HepG2 (cell line): ENCODE results near the gene SLC22A23. TPM values are rescaled to one million over a fixed set of nuclear protein-coding genes. Genes with fewer than 3 reads are reported as not detected.

Source experiments
- ATF6 ChIP-seq: sonication (generic); formaldehyde crosslinking; conservative IDR thresholded peaks from 2 replicates; pipeline ENCODE4 v1.4.0; 2020; ENCODE audit warnings: missing genetic modification reagents
- BCL3 ChIP-seq: sonication (generic); formaldehyde crosslinking; IDR thresholded peaks from 2 replicates; pipeline ENCODE4 v1.5.1; 2020; ENCODE audit warnings: mild to moderate bottlenecking, missing genetic modification reagents, moderate library complexity
- DPF2 ChIP-seq: sonication (generic); formaldehyde crosslinking; IDR thresholded peaks from 2 replicates; pipeline ENCODE4 v1.4.0; 2020; ENCODE audit warnings: mild to moderate bottlenecking, low read depth, missing genetic modification reagents, borderline replicate concordance
- FOXM1 ChIP-seq: sonication (generic); formaldehyde crosslinking; IDR thresholded peaks from 2 replicates; pipeline ENCODE4 v1.5.0; 2020; ENCODE audit warnings: missing genetic modification reagents
- FOXP4 ChIP-seq: sonication (generic); formaldehyde crosslinking; IDR thresholded peaks from 2 replicates; pipeline ENCODE4 v1.4.0; 2020; ENCODE audit warnings: missing genetic modification reagents
- HINFP ChIP-seq: sonication (generic); formaldehyde crosslinking; IDR thresholded peaks from 2 replicates; pipeline ENCODE4 v1.4.0; 2020; ENCODE audit warnings: low read depth, mild to moderate bottlenecking, missing genetic modification reagents
- HOXA9 ChIP-seq: sonication (generic); formaldehyde crosslinking; IDR thresholded peaks from 2 replicates; pipeline ENCODE4 v1.8.1; 2022; ENCODE audit warnings: missing genetic modification reagents, mild to moderate bottlenecking, moderate library complexity, borderline replicate concordance
- KLF9 ChIP-seq: IDR thresholded peaks from 2 replicates; pipeline ENCODE4 v1.6.1; 2016; ENCODE audit warnings: low read depth
- MAFG ChIP-seq: sonication (generic); formaldehyde crosslinking; IDR thresholded peaks from 2 replicates; pipeline ENCODE4 v1.5.1; 2020; ENCODE audit warnings: mild to moderate bottlenecking, missing genetic modification reagents
- MTERF4 ChIP-seq: sonication (generic); formaldehyde crosslinking; IDR thresholded peaks from 2 replicates; pipeline ENCODE4 v1.8.0; 2023; ENCODE audit warnings: mild to moderate bottlenecking, missing genetic modification reagents
- NFYB ChIP-seq: sonication (generic); formaldehyde crosslinking; IDR thresholded peaks from 2 replicates; pipeline ENCODE4 v1.4.0; 2020; ENCODE audit warnings: missing genetic modification reagents
- NPAS2 ChIP-seq: sonication (generic); formaldehyde crosslinking; IDR thresholded peaks from 2 replicates; pipeline ENCODE4 v1.8.0; 2022; ENCODE audit warnings: mild to moderate bottlenecking, missing genetic modification reagents, borderline replicate concordance
- PRPF4 ChIP-seq: fragments of 200-400 bp; formaldehyde crosslinking; IDR thresholded peaks from 2 replicates; pipeline ENCODE4 v1.6.1; 2016; ENCODE audit warnings: low read length, low read depth; ENCODE audit not compliant: poor library complexity, severe bottlenecking
- THAP11 ChIP-seq: IDR thresholded peaks from 2 replicates; pipeline ENCODE4 v1.6.1; 2016; ENCODE audit warnings: missing biosample characterization, missing genetic modification reagents
- ZBED4 ChIP-seq: sonication (generic); formaldehyde crosslinking; IDR thresholded peaks from 2 replicates; pipeline ENCODE4 v1.4.0; 2020; ENCODE audit warnings: missing genetic modification reagents, borderline replicate concordance
- ZKSCAN1 ChIP-seq: fragments of 150-350 bp; IDR thresholded peaks from 2 replicates; pipeline ENCODE4 v1.6.1; 2014; ENCODE audit warnings: low read length
- polyA plus RNA-seq, 8 experiments: library from polyadenylated mRNA; depleted of rRNA in 3 of 8; stranded (reverse) in 7 of 8; unstranded in 1 of 8; fragments of >200 nt; fragmentation: Illumina TruSeq in 4 of 8; extraction: Trizol in 4 of 8; gene quantifications; 2 replicates each; pipeline versions ENCODE4 v1.2.1 to v1.2.3, GENCODE V29; 2011 to 2016; ENCODE audit warnings: low read depth in 4 of 8, missing spikeins in 1 of 8, mixed read lengths in 1 of 8; ENCODE audit not compliant: insufficient read depth in 1 of 8
- total RNA-seq, 5 experiments: library from RNA; depleted of rRNA; stranded (reverse); fragments of >200 nt; fragmentation: Illumina TruSeq; extraction: Trizol; gene quantifications; 2 replicates each; pipeline ENCODE4 v1.2.3, GENCODE V29; 2016; ENCODE audit warnings: low read depth in 1 of 5

SLC22A23 gene
- total and polyA plus RNA-seq, 2 of the 13 experiments (the other 11 are each of a cell fraction or from before 2014, with no cell fraction given), result 11.8 to 17.5 TPM

GRCh38 chr6:3258720-3259490 is 197.9 kb downstream of the SLC22A23 start, which contains the start of gene PSMG4 (continued):
- TF ChIP-seq MTERF4 (CRISPR knock-in tag) (peak; percentile 49; the same call in 1 of the 2 replicates), FOXM1 (no peak), ZBED4 (peak; percentile 93; the same call in 1 of the 2 replicates), THAP11 (CRISPR knock-in tag) (peak; percentile 91), BCL3 (CRISPR knock-in tag) (peak; percentile 51), NFYB (CRISPR knock-in tag) (peak; percentile 41; the same call in 1 of the 2 replicates), ZKSCAN1 (no peak), DPF2 (CRISPR knock-in tag) (peak; percentile 48; the same call in 1 of the 2 replicates), HOXA9 (CRISPR knock-in tag) (peak; percentile 79; the same call in 1 of the 2 replicates), NPAS2 (CRISPR knock-in tag) (no peak), KLF9 (CRISPR knock-in tag) (peak; percentile 89; the same call in 1 of the 2 replicates), HINFP (CRISPR knock-in tag) (0 out of 2 replicates have a peak, but pooled peaks have one; percentile 66), FOXP4 (CRISPR knock-in tag) (peak; percentile 60), PRPF4 (no peak), MAFG (no peak), ATF6 (no peak)
